Gastroesophageal sphincter (tissue), 4 donors: ENCODE measurements around the gene CSF2RB. TPM values are rescaled to one million over a fixed set of nuclear protein-coding genes. Genes with fewer than 3 reads are reported as not detected.

Experiments used
- ATAC-seq: fragments of 150-250 bp; one replicate; pipeline ENCODE4 v1.9.1; 2016; ENCODE audit warnings: mild to moderate bottlenecking, moderate library complexity
- H3K27ac ChIP-seq, 4 donors: fragments of 200-600 bp; sonication (generic) in 3 of 4; 1 replicate in 3 of 4; 2 replicates in 1 of 4; pipeline ENCODE4 v1.5.1; 2016 to 2019
- H3K27me3 ChIP-seq: fragments of 200-600 bp; sonication (generic); one replicate; pipeline ENCODE4 v1.5.1; 2019
- H3K36me3 ChIP-seq, 2 donors: fragments of 200-600 bp; sonication (generic); one replicate each; pipeline ENCODE4 v1.5.1; 2019; ENCODE audit warnings: control low read depth in 1 of 2
- H3K4me1 ChIP-seq, 3 donors: fragments of 200-600 bp; sonication (generic); 1 replicate in 2 of 3; 2 replicates in 1 of 3; pipeline ENCODE4 v1.5.1; 2016 to 2019; ENCODE audit warnings: control low read depth in 2 of 3
- H3K4me3 ChIP-seq, 2 donors: fragments of 200-600 bp; sonication (generic); one replicate each; pipeline ENCODE4 v1.5.1; 2019; ENCODE audit warnings: mild to moderate bottlenecking in 1 of 2, moderate library complexity in 1 of 2
- H3K9me3 ChIP-seq, 3 donors: fragments of 200-600 bp; sonication (generic); one replicate each; pipeline ENCODE4 v1.5.1; 2017 to 2019; ENCODE audit warnings: control low read depth in 2 of 3
- CTCF ChIP-seq, 4 experiments: fragments of 200-600 bp in 2 of 4; fragments of 450-650 bp in 2 of 4; sonication (generic) in 1 of 4; IDR thresholded peaks; one replicate each; pipeline ENCODE4 v1.5.1; 2017 to 2019; ENCODE audit warnings: antibody characterized with exemption in 4 of 4, mild to moderate bottlenecking in 2 of 4, moderate library complexity in 2 of 4
- EP300 ChIP-seq: sonication (generic); formaldehyde crosslinking; IDR thresholded peaks from one replicate; pipeline ENCODE4 v1.6.1; 2017; ENCODE audit warnings: antibody characterized with exemption, mild to moderate bottlenecking
- POLR2A ChIP-seq, 2 donors: fragments of 450-650 bp; IDR thresholded peaks; one replicate each; pipeline ENCODE4 v1.6.1; 2017; ENCODE audit warnings: antibody characterized with exemption in 2 of 2, mild to moderate bottlenecking in 2 of 2, moderate library complexity in 1 of 2
- POLR2AphosphoS5 ChIP-seq: sonication (generic); formaldehyde crosslinking; IDR thresholded peaks from one replicate; pipeline ENCODE4 v1.6.1; 2017; ENCODE audit warnings: antibody characterized with exemption
- WGBS, 2 donors: methylation state at CpG; one replicate each; pipeline ENCODE4 v1.1.5; 2018; ENCODE audit warnings: low coverage in 1 of 2; 5-methylcytosine and 5-hydroxymethylcytosine counted together
- total RNA-seq, 4 donors: library from RNA; depleted of rRNA; stranded (reverse); fragments of >200 nt; gene quantifications; one replicate each; pipeline ENCODE4 v1.1.0, GENCODE V29; 2016

CSF2RB gene
- total RNA-seq, 4 donors from 2014 or later, result 1.4 to 12.0 (median 4.0) TPM

- ATAC-seq, result no peak
- H3K27ac ChIP-seq, result no peak overlapping the region
- H3K4me3 ChIP-seq, result no peak overlapping the region
- no peaks in the 10 kb centered on the region for H3K4me1 ChIP-seq
- H3K36me3 ChIP-seq, result peaks cover 0 to 6% of the 10 kb centered on the region in 2 donors
- WGBS, 2 donors, result 50 to 75% methylated on average over 1 of the region's 9 CpGs
- TF ChIP-seq EP300 (no peak), POLR2AphosphoS5 (no peak), POLR2A (IDR thresholded peaks at IDR 0.05) (no peak), CTCF (IDR thresholded peaks at IDR 0.05) (no peak)
- H3K27me3 ChIP-seq, result peaks cover 66% of the 10 kb centered on the region
- H3K9me3 ChIP-seq, result no peaks in the 10 kb centered on the region
Measured at GRCh38 chr22:36928196-36928595, 14.8 kb downstream of the CSF2RB start.

GRCh38 chr22:36928786-36929535, 15.5 kb downstream of the CSF2RB start:
- no peaks in the 10 kb centered on the region for H3K4me1 ChIP-seq
- TF ChIP-seq EP300 (no peak), POLR2AphosphoS5 (no peak), POLR2A (IDR thresholded peaks at IDR 0.05) (no peak), CTCF (IDR thresholded peaks at IDR 0.05) (no peak)
- peaks cover 60% of the 10 kb centered on the region for H3K27me3 ChIP-seq
- 60 to 90% methylated on average over 2 to 7 of the region's 17 CpGs for WGBS, 2 donors
- H3K36me3 ChIP-seq, result peaks cover 0 to 7% of the 10 kb centered on the region in 2 donors
- ATAC-seq, result no peak
- no peaks in the 10 kb centered on the region for H3K9me3 ChIP-seq
- no peak overlapping the region for H3K4me3 ChIP-seq
- H3K27ac ChIP-seq, result no peak overlapping the region

- Histone ChIP-seq H3K36me3 (peaks cover 0 to 7% of the 10 kb centered on the region in 2 donors), H3K27ac (no peak overlapping the region), H3K27me3 (peaks cover 54% of the 10 kb centered on the region), H3K4me3 (no peak overlapping the region), H3K9me3 (no peaks in the 10 kb centered on the region), H3K4me1 (no peaks in the 10 kb centered on the region)
- ATAC-seq, result no peak
- TF ChIP-seq EP300 (no peak), POLR2A (IDR thresholded peaks at IDR 0.05) (no peak), CTCF (IDR thresholded peaks at IDR 0.05) (no peak), POLR2AphosphoS5 (no peak)
- WGBS, 2 donors, result 96% methylated on average over 5 of the region's 10 CpGs; no CpG with 5 or more reads in 1 of the 2 donors
Measured at GRCh38 chr22:36929621-36930020, 16.2 kb downstream of the CSF2RB start.

GRCh38 chr22:36930041-36930935, 16.9 kb downstream of the CSF2RB start:
- no peak for ATAC-seq
- 33 to 72% methylated on average over 1 to 4 of the region's 20 CpGs for WGBS, 2 donors
- TF ChIP-seq POLR2AphosphoS5, result no peak
- no peak for TF ChIP-seq EP300
- no peak for TF ChIP-seq POLR2A (IDR thresholded peaks at IDR 0.05)
- TF ChIP-seq CTCF (IDR thresholded peaks at IDR 0.05), result no peak
- Histone ChIP-seq H3K4me3 (no peak overlapping the region), H3K9me3 (no peaks in the 10 kb centered on the region), H3K27me3 (peaks cover 50% of the 10 kb centered on the region), H3K27ac (no peak overlapping the region), H3K4me1 (no peaks in the 10 kb centered on the region), H3K36me3 (peaks cover 0 to 7% of the 10 kb centered on the region in 2 donors)
